A549 (cell line): ENCODE results near the gene ABI2.

Experiments
- CEBPB ChIP-seq, 2 experiments: fragments of >200 bp in 1 of 2; sonication (Bioruptor Twin) in 1 of 2; formaldehyde crosslinking in 1 of 2; IDR thresholded peaks; 2 replicates each; pipeline ENCODE4 v1.6.1; 2012 to 2016
- MYC ChIP-seq: IDR thresholded peaks from 2 replicates; pipeline ENCODE4 v1.6.1; 2012; ENCODE audit warnings: mild to moderate bottlenecking, inconsistent platforms, low read length, improper control_type of control experiment, borderline replicate concordance
- POLR2A ChIP-seq: IDR thresholded peaks from 2 replicates; pipeline ENCODE4 v1.6.1; 2012; ENCODE audit warnings: mild to moderate bottlenecking, low read length
- RCOR1 ChIP-seq: fragments of 150-350 bp; IDR thresholded peaks from 2 replicates; pipeline ENCODE4 v1.6.1; 2014; ENCODE audit warnings: antibody characterized with exemption, low read length, low read depth
- RFX5 ChIP-seq: fragments of 450-650 bp; IDR thresholded peaks from 2 replicates; pipeline ENCODE4 v1.7.1; 2014; ENCODE audit warnings: antibody characterized with exemption, mild to moderate bottlenecking, moderate library complexity
- TF ChIP-seq, protein P1 (sequence below): fragments of >200 bp; sonication (Bioruptor Twin); formaldehyde crosslinking; IDR thresholded peaks from 3 replicates; pipeline ENCODE4 v1.5.1; 2016

- no peak for TF ChIP-seq POLR2A
- no peak for TF ChIP-seq RCOR1
- no peak for TF ChIP-seq RFX5
- TF ChIP-seq CEBPB (IDR thresholded peaks at IDR 0.05) = no peak
- no peak for TF ChIP-seq MYC
- TF ChIP-seq, protein P1, sequence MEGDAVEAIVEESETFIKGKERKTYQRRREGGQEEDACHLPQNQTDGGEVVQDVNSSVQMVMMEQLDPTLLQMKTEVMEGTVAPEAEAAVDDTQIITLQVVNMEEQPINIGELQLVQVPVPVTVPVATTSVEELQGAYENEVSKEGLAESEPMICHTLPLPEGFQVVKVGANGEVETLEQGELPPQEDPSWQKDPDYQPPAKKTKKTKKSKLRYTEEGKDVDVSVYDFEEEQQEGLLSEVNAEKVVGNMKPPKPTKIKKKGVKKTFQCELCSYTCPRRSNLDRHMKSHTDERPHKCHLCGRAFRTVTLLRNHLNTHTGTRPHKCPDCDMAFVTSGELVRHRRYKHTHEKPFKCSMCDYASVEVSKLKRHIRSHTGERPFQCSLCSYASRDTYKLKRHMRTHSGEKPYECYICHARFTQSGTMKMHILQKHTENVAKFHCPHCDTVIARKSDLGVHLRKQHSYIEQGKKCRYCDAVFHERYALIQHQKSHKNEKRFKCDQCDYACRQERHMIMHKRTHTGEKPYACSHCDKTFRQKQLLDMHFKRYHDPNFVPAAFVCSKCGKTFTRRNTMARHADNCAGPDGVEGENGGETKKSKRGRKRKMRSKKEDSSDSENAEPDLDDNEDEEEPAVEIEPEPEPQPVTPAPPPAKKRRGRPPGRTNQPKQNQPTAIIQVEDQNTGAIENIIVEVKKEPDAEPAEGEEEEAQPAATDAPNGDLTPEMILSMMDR = no peak
Measured at GRCh38 chr2:203360833-203361430, 32.7 kb downstream of the ABI2 start.
